Measurements from ENCODE around the gene LAMA2. TPM values are rescaled to one million over a fixed set of nuclear protein-coding genes. Genes with fewer than 3 reads are reported as not detected.

LAMA2 gene
- total and polyA plus RNA-seq, 2 experiments from 2014 or later: 0.91 to 6.4 TPM

DNA sequence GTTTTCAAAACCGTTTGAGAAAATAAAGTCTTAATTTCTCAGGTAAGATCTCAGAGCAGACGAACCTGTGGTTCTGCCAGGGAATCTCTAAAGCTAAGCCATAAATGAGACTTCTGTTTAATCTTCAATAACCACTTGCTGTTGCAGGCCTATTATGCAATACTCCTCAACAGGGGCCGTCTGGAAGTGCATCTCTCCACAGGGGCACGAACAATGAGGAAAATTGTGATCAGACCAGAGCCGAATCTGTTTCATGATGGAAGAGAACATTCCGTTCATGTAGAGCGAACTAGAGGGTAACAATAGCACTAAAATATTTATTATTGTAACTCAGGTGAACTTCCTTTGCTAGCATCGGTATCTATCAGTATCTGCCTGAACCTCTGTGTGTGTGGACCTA, 603.4 kb downstream of the LAMA2 start:
- no peaks in the 10 kb centered on the region for H3F3A ChIP-seq (replicated peaks; ENCODE audit: low read depth)
- Mint-ChIP-seq H3K4me1 (peaks cover 11% of the 10 kb centered on the region; the same call in 2 of the 3 replicates), H3K27me3 (ENCODE audit: insufficient read depth, low read depth, poor library complexity) (peaks cover 2% of the 10 kb centered on the region), H3K27ac (no peak overlapping the region), H3K4me3 (no peak overlapping the region), H3K36me3 (ENCODE audit: low read depth) (no peaks in the 10 kb centered on the region), H3K9me3 (no peaks in the 10 kb centered on the region)
- no peak overlapping the region for H2AFZ ChIP-seq
- H3K9me2 ChIP-seq (ENCODE audit: insufficient read depth): no peaks in the 10 kb centered on the region
- TF ChIP-seq REST (IDR thresholded peaks at IDR 0.05; ENCODE audit: unreplicated experiment): no peak
- H3K27ac ChIP-seq (ENCODE audit: low read depth): no peak overlapping the region
- H3K27me3 ChIP-seq (ENCODE audit: insufficient read depth): no peaks in the 10 kb centered on the region
- no peaks in the 10 kb centered on the region for H3K79me2 ChIP-seq (replicated peaks; ENCODE audit: insufficient read depth)
- H3K4me3 ChIP-seq: no peak overlapping the region
- no peaks in the 10 kb centered on the region for H3K36me3 ChIP-seq (ENCODE audit: insufficient read depth)
- ATAC-seq: no peak
- H4K20me1 ChIP-seq (replicated peaks; ENCODE audit: insufficient read depth): no peaks in the 10 kb centered on the region
- H3K4me2 ChIP-seq: no peak overlapping the region
- H3K4me1 ChIP-seq (ENCODE audit: insufficient read depth): peaks cover 4% of the 10 kb centered on the region; the same call in 1 of the 2 replicates
- DNase-seq (ENCODE audit: low spot score): no peak

DNA sequence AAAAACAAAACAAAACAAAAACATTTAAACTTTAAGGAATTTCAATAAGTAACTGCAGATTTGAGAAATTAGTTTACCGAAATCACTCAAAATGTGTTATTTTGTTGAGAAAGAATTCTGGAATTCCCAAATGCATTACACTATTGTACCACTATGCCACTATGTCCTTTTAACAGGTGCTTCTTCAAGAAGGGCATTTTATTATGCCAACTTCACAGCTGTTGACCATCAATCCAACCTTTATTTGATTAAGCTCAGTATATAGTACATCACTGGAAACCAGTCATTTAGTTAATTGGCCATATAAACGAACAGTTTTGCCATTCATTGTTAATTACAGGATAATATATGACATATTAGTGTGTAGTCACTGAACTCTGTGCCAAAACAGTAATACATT, 605.4 kb downstream of the LAMA2 start:
- H3K4me1 Mint-ChIP-seq: peaks cover 13% of the 10 kb centered on the region; the same call in 2 of the 3 replicates
- H3K4me3 ChIP-seq: no peak overlapping the region
- H3K4me3 Mint-ChIP-seq: no peak overlapping the region
- no peaks in the 10 kb centered on the region for H4K20me1 ChIP-seq (replicated peaks; ENCODE audit: insufficient read depth)
- no peaks in the 10 kb centered on the region for H3K36me3 Mint-ChIP-seq (ENCODE audit: low read depth)
- peaks cover 4% of the 10 kb centered on the region; the same call in 1 of the 2 replicates for H3K4me1 ChIP-seq (ENCODE audit: insufficient read depth)
- no peak overlapping the region for H3K27ac Mint-ChIP-seq
- peaks cover 2% of the 10 kb centered on the region for H3K27me3 Mint-ChIP-seq (ENCODE audit: insufficient read depth, low read depth, poor library complexity)
- no peak overlapping the region for H3K27ac ChIP-seq (ENCODE audit: low read depth)
- no peak overlapping the region for H3K4me2 ChIP-seq
- no peaks in the 10 kb centered on the region for H3F3A ChIP-seq (replicated peaks; ENCODE audit: low read depth)
- H3K27me3 ChIP-seq (ENCODE audit: insufficient read depth): no peaks in the 10 kb centered on the region
- no peak overlapping the region for H2AFZ ChIP-seq
- H3K36me3 ChIP-seq (ENCODE audit: insufficient read depth): no peaks in the 10 kb centered on the region
- H3K9me3 Mint-ChIP-seq: no peaks in the 10 kb centered on the region
- no peak for DNase-seq (ENCODE audit: low spot score)
- H3K79me2 ChIP-seq (replicated peaks; ENCODE audit: insufficient read depth): no peaks in the 10 kb centered on the region
- ATAC-seq: no peak
- no peaks in the 10 kb centered on the region for H3K9me2 ChIP-seq (ENCODE audit: insufficient read depth)
- TF ChIP-seq REST (IDR thresholded peaks at IDR 0.05; ENCODE audit: unreplicated experiment) (no peak), EZH2 (IDR thresholded peaks at IDR 0.05; ENCODE audit: low read depth, unreplicated experiment) (no peak), ZNF114 (CRISPR knock-in tag; IDR thresholded peaks at IDR 0.05) (no peak), CREB1 (CRISPR knock-in tag; IDR thresholded peaks at IDR 0.05; ENCODE audit: low read depth) (no peak), POLR2AphosphoS5 (IDR thresholded peaks at IDR 0.05; ENCODE audit: low read depth) (no peak), JUNB (IDR thresholded peaks at IDR 0.05; ENCODE audit: unreplicated experiment) (no peak), NANOG (IDR thresholded peaks at IDR 0.05; ENCODE audit: borderline replicate concordance) (no peak), ZNF331 (CRISPR knock-in tag; IDR thresholded peaks at IDR 0.05; ENCODE audit: low read depth) (no peak)
- TF ChIP-seq, protein P1, sequence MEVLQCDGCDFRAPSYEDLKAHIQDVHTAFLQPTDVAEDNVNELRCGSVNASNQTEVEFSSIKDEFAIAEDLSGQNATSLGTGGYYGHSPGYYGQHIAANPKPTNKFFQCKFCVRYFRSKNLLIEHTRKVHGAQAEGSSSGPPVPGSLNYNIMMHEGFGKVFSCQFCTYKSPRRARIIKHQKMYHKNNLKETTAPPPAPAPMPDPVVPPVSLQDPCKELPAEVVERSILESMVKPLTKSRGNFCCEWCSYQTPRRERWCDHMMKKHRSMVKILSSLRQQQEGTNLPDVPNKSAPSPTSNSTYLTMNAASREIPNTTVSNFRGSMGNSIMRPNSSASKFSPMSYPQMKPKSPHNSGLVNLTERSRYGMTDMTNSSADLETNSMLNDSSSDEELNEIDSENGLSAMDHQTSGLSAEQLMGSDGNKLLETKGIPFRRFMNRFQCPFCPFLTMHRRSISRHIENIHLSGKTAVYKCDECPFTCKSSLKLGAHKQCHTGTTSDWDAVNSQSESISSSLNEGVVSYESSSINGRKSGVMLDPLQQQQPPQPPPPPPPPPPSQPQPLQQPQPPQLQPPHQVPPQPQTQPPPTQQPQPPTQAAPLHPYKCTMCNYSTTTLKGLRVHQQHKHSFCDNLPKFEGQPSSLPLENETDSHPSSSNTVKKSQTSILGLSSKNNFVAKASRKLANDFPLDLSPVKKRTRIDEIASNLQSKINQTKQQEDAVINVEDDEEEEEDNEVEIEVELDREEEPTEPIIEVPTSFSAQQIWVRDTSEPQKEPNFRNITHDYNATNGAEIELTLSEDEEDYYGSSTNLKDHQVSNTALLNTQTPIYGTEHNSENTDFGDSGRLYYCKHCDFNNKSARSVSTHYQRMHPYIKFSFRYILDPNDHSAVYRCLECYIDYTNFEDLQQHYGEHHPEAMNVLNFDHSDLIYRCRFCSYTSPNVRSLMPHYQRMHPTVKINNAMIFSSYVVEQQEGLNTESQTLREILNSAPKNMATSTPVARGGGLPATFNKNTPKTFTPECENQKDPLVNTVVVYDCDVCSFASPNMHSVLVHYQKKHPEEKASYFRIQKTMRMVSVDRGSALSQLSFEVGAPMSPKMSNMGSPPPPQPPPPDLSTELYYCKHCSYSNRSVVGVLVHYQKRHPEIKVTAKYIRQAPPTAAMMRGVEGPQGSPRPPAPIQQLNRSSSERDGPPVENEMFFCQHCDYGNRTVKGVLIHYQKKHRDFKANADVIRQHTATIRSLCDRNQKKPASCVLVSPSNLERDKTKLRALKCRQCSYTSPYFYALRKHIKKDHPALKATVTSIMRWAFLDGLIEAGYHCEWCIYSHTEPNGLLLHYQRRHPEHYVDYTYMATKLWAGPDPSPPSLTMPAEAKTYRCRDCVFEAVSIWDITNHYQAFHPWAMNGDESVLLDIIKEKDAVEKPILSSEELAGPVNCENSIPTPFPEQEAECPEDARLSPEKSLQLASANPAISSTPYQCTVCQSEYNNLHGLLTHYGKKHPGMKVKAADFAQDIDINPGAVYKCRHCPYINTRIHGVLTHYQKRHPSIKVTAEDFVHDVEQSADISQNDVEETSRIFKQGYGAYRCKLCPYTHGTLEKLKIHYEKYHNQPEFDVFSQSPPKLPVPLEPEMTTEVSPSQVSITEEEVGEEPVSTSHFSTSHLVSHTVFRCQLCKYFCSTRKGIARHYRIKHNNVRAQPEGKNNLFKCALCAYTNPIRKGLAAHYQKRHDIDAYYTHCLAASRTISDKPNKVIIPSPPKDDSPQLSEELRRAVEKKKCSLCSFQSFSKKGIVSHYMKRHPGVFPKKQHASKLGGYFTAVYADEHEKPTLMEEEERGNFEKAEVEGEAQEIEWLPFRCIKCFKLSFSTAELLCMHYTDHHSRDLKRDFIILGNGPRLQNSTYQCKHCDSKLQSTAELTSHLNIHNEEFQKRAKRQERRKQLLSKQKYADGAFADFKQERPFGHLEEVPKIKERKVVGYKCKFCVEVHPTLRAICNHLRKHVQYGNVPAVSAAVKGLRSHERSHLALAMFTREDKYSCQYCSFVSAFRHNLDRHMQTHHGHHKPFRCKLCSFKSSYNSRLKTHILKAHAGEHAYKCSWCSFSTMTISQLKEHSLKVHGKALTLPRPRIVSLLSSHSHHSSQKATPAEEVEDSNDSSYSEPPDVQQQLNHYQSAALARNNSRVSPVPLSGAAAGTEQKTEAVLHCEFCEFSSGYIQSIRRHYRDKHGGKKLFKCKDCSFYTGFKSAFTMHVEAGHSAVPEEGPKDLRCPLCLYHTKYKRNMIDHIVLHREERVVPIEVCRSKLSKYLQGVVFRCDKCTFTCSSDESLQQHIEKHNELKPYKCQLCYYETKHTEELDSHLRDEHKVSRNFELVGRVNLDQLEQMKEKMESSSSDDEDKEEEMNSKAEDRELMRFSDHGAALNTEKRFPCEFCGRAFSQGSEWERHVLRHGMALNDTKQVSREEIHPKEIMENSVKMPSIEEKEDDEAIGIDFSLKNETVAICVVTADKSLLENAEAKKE (CRISPR knock-in tag; IDR thresholded peaks at IDR 0.05): no peak
